Chondrocyte (in vitro differentiated cells): ENCODE measurements around the gene SIX3. TPM values are rescaled to one million over a fixed set of nuclear protein-coding genes. Genes with fewer than 3 reads are reported as not detected.

Experiments
- DNase-seq: peaks from one replicate; pipeline ENCODE4 v3.0.0; 2021; ENCODE audit warnings: mixed read lengths, low spot score
- H3K27ac Mint-ChIP-seq: one replicate; pipeline ENCODE4 v1.8.0; 2021; ENCODE audit warnings: mild to moderate bottlenecking, moderate library complexity, mixed read lengths; ENCODE audit not compliant: unreplicated experiment
- H3K27me3 Mint-ChIP-seq: 2 replicates; pipeline ENCODE4 v1.8.0; 2021; ENCODE audit warnings: low read depth, mixed read lengths
- H3K36me3 Mint-ChIP-seq: 2 replicates; pipeline ENCODE4 v1.8.0; 2021; ENCODE audit warnings: low read depth, mixed read lengths
- H3K4me1 Mint-ChIP-seq: 2 replicates; pipeline ENCODE4 v1.8.0; 2021; ENCODE audit warnings: low read depth, mild to moderate bottlenecking, mixed read lengths
- H3K4me3 Mint-ChIP-seq: one replicate; pipeline ENCODE4 v1.8.0; 2021; ENCODE audit warnings: mild to moderate bottlenecking, moderate library complexity, mixed read lengths; ENCODE audit not compliant: unreplicated experiment
- H3K9me3 Mint-ChIP-seq: 2 replicates; pipeline ENCODE4 v1.8.0; 2021; ENCODE audit warnings: low read depth, mixed read lengths
- CTCF ChIP-seq: fragments of 200-600 bp; sonication (generic); IDR thresholded peaks from 2 replicates; pipeline ENCODE4 v1.5.0; 2021; ENCODE audit warnings: antibody characterized with exemption, mild to moderate bottlenecking, moderate library complexity
- total RNA-seq: library from RNA; stranded (reverse); gene quantifications from 3 replicates; pipeline ENCODE4 v1.2.1, GENCODE V29; 2021

SIX3 gene
- total RNA-seq, 1 donor from 2014 or later, result not detected

DNA sequence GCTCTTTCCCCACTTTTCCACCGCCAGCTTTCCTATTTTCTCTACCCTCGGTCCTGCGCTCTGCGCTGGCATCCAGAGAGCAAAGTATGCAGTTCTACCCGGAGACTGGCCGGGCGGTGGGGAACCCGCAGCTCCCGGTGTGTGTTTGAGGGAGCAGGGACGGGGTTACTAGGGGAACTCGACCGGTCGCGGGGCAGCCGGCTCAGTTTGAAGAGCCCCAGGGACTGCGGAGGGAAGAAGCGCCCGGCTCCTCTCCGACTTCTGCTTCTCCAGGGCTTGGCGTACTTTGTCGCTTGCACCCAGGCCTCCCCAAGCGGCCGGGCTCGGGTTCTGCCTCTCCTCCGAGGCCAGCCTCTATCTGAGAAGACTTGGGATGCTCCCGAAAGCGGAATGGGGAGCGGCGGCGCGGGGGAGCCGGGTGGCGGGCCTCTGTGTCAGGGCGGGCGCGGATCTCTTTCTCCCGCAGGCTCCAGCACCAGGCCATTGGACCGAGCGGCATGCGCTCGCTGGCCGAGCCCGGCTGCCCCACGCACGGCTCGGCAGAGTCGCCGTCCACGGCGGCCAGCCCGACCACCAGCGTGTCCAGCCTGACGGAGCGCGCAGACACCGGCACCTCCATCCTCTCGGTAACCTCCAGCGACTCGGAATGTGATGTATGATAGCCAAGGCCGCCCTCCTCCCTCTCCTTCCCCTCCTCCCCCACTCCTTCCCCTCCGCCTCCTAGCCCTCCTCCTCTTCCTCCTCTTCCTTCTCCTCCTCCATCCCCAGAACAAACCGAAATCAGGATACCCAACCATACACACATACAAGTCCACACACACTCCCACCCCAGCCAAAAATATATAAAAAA lies 2.8 kb downstream of the SIX3 start:
- Mint-ChIP-seq H3K36me3 (peaks cover 1% of the 10 kb centered on the region), H3K4me3 (peak overlapping the region; percentile 2), H3K27ac (no peak overlapping the region)

DNA sequence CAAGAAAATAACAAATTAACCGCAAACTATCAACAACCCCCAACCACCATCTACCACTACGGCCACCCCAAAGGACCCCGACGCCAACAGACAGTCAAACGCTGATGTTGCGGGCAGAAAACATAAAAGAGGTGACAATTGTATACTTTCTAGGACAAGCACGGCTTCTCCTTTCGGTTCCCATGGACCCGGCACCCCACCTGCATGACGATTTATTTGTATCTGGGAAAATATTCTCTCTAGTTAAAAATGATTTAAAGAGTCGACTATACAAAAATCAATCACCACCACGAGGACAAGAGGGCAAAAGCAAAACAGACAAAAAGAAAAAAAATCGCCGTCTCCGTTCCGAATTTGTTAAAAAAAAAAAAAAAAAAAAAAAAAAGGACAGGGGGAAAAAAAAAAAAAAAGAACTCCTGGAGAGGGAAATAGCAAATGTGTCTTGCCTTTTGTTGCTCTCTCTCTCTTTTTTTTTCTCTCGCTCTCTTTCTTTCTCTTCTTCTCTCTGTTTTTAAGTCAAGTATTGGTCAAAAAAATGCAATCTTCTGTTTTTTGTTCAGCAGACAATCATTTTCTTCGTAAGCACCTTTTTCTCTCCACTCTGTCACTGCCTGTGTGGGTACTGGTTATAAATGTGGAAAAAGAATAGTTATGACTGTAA lies 3.6 kb downstream of the SIX3 start:
- peak; percentile 12 for DNase-seq
- no peak for TF ChIP-seq CTCF
- Mint-ChIP-seq H3K4me1 (peaks cover 36% of the 10 kb centered on the region), H3K27me3 (peaks cover 66% of the 10 kb centered on the region), H3K36me3 (peaks cover 1% of the 10 kb centered on the region), H3K9me3 (no peaks in the 10 kb centered on the region), H3K4me3 (peak overlapping the region; percentile 2), H3K27ac (no peak overlapping the region)

More for the DNA sequence above, 2.8 kb downstream of the SIX3 start:
- Mint-ChIP-seq H3K27me3 (peaks cover 73% of the 10 kb centered on the region), H3K4me1 (peaks cover 34% of the 10 kb centered on the region), H3K9me3 (no peaks in the 10 kb centered on the region)
- DNase-seq, result peak; percentile 87
- TF ChIP-seq CTCF, result no peak

DNA sequence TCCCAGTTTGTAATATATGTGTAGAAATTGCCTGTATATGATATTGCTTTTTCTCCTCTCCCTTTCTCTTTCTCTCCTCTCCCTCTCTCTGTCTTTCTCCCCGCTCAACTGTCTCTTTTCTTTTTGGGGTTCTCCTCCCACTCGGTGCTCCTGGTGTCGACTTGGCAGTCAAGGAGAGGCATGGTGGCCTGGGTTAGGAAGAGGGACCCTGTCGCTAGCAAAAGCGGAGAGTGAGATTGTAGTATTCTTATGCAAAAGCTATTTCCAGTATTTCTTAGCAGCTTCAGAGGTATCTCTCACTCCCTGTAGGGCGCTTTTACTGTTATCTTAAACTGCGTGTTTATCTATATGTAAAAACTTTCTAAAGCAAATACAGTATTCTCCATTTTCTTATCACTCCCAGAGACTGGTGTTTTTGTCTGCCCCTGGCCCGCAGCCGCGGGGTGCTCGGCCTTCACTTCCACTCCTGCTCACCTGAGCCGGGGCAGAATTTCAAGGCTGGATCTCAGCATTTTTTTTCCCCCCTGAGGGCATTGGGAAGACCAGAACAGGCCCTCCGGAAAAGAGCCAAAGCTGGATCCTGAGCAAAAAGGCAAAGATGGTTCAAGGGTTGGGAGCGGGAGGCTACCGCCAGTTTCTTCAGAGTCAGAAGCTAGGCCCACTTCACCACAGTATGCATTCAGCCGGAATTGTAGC lies 4.3 kb downstream of the SIX3 start:
- DNase-seq, result peak; percentile 30
- Mint-ChIP-seq H3K27me3 (peaks cover 66% of the 10 kb centered on the region), H3K36me3 (peaks cover 1% of the 10 kb centered on the region), H3K27ac (no peak overlapping the region), H3K4me3 (no peak overlapping the region), H3K9me3 (no peaks in the 10 kb centered on the region), H3K4me1 (peaks cover 40% of the 10 kb centered on the region)
- no peak for TF ChIP-seq CTCF

DNA sequence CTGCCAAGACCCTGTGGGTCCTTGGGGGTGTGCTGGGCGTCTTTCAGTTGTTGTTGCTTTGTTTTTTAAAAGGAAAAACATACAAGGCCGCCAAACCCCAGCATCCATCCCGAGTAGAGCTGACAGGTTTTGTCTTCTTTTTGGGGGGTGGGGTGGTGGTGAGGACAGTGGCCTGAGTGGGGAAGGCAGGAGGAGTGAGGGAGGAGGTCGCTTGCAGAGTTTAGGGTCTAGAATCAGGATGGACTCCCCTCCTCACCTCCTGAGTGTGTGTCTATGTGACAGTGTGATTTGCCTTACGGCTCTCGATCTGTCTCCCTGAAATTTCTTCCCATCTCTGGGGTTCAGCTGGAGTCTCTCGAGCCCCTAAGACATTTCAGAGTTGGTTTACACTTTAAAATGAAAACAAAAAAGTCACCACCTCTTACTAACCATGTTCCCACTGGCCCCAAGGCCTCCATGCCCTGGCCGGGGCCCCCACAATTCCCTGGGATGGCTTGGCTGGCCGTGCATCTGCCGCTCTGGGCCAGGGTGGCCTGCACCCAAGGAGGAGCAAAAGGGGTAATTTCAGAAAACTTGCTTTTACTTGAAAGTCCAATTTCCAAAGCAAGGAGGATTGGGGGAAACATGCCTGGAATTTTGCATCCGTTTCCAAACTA lies 5.0 kb downstream of the SIX3 start:
- Mint-ChIP-seq H3K4me1 (peaks cover 35% of the 10 kb centered on the region), H3K36me3 (peaks cover 1% of the 10 kb centered on the region), H3K27me3 (peaks cover 65% of the 10 kb centered on the region), H3K4me3 (no peak overlapping the region), H3K9me3 (no peaks in the 10 kb centered on the region), H3K27ac (no peak overlapping the region)
- DNase-seq, result peak; percentile 47
- TF ChIP-seq CTCF, result no peak

- Mint-ChIP-seq H3K27me3 (peaks cover 62% of the 10 kb centered on the region), H3K36me3 (peaks cover 1% of the 10 kb centered on the region), H3K4me1 (peaks cover 30% of the 10 kb centered on the region), H3K9me3 (no peaks in the 10 kb centered on the region), H3K27ac (no peak overlapping the region), H3K4me3 (no peak overlapping the region)
- TF ChIP-seq CTCF, result no peak
- peak; percentile 66 for DNase-seq
Observed at GRCh38 chr2:44947028-44947375, 5.5 kb downstream of the SIX3 start.
